Measurements from ENCODE around the gene FAM107A. TPM values are rescaled to one million over a fixed set of nuclear protein-coding genes. Genes with fewer than 3 reads are reported as not detected.
A peak's percentile ranks its signal among the peaks of the same experiment; 100 is the strongest.

FAM107A gene
- total RNA-seq, 1 experiment from 2014 or later, result not detected

- peak overlapping the region; percentile 48 for H3K9ac ChIP-seq (ENCODE audit: low read length)
- peak overlapping the region; percentile 65 to 68 for H3K4me3 ChIP-seq (replicated peaks in 1 of 2; ENCODE audit: low read depth in 1 of 2, low read length in 2 of 2)
- ChIA-PET CTCF (interaction anchor here (1.2 to 1.3 kb wide), 2 partner anchors 12 to 46 kb away, joined by 5 to 15 read pairs; no protein-coding TSS in a partner anchor), POLR2A (no interaction called here), RAD21 (ENCODE audit: low non-redundant PET in 1 of 2, low total read pairs in 2 of 2, uncharacterized antibody in 2 of 2, unreplicated experiment in 2 of 2) (interaction anchor here in 1 of 2 experiments (1.1 kb wide), 1 partner anchor 45 kb away, joined by 6 read pairs; no protein-coding TSS in a partner anchor)
- no peaks in the 10 kb centered on the region for H3K9me2 ChIP-seq (ENCODE audit: insufficient read depth)
- peak overlapping the region; percentile 90 for H2AFZ ChIP-seq (ENCODE audit: low read depth, low read length, poor library complexity, severe bottlenecking)
- no peak for DNase-seq (ENCODE audit: low read depth, low spot score)
- H3K27ac ChIP-seq (ENCODE audit: low read depth, low read length), result 0 out of 2 replicates have a peak overlapping the region, but pooled peaks have one; percentile 23
- intact Hi-C loops (cut with micrococcal nuclease), result no loop called here
- no peak for TF ChIP-seq ATF3 (IDR thresholded peaks at IDR 0.05)
- no peak for TF ChIP-seq EZH2phosphoT487 (IDR thresholded peaks at IDR 0.05; ENCODE audit: borderline replicate concordance)
- TF ChIP-seq MAX (IDR thresholded peaks at IDR 0.05), result no peak
- no peak for TF ChIP-seq ELF1 (IDR thresholded peaks at IDR 0.05; ENCODE audit: borderline replicate concordance, low read depth)
- no peak for TF ChIP-seq CEBPB (IDR thresholded peaks at IDR 0.05; ENCODE audit: low read depth)
- TF ChIP-seq JUND (IDR thresholded peaks at IDR 0.05), result no peak
- no peak for TF ChIP-seq CBX3 (IDR thresholded peaks at IDR 0.05; ENCODE audit: low read depth)
- TF ChIP-seq SIN3A (IDR thresholded peaks at IDR 0.05; ENCODE audit: low read depth), result no peak
- TF ChIP-seq POLR2AphosphoS5 (IDR thresholded peaks at IDR 0.05; ENCODE audit: low read depth, low read length), result no peak
- no peak for TF ChIP-seq RAD21 (IDR thresholded peaks at IDR 0.05; ENCODE audit: low read depth)
- TF ChIP-seq REST (IDR thresholded peaks at IDR 0.05; ENCODE audit: low read depth), result no peak
- TF ChIP-seq EZH2 (IDR thresholded peaks at IDR 0.05), result no peak
- no peak for TF ChIP-seq EGR1 (IDR thresholded peaks at IDR 0.05; ENCODE audit: low read depth)
- no peak for TF ChIP-seq YY1 (IDR thresholded peaks at IDR 0.05; ENCODE audit: extremely low read depth, insufficient replicate concordance, low read depth, low read length)
- TF ChIP-seq ZNF274 (IDR thresholded peaks at IDR 0.05; ENCODE audit: low read depth, low read length), result no peak
- no peak for TF ChIP-seq POLR2A (IDR thresholded peaks at IDR 0.05; ENCODE audit: borderline replicate concordance, extremely low read depth, insufficient read depth, insufficient read length)
- no peak for TF ChIP-seq SRF (IDR thresholded peaks at IDR 0.05; ENCODE audit: low read depth)
- TF ChIP-seq ZBTB33 (IDR thresholded peaks at IDR 0.05; ENCODE audit: extremely low read depth, insufficient replicate concordance, low read length), result no peak
- no peaks in the 10 kb centered on the region for H3K36me3 ChIP-seq (ENCODE audit: control insufficient read depth in 1 of 2, insufficient read depth in 2 of 2, low read length in 2 of 2)
- no peaks in the 10 kb centered on the region for H4K20me1 ChIP-seq (ENCODE audit: insufficient read depth)
- H3K4me2 ChIP-seq (ENCODE audit: low read length), result peak overlapping the region; percentile 84
- peak; percentile 20; the same call in 1 of the 2 replicates for ATAC-seq
- no peaks in the 10 kb centered on the region for H3K79me2 ChIP-seq (ENCODE audit: insufficient read depth, low read length)
- no peaks in the 10 kb centered on the region for H3K9me3 ChIP-seq (ENCODE audit: control insufficient read depth in 1 of 2, insufficient read depth in 1 of 2, low read depth in 1 of 2, low read length in 2 of 2)
- no peaks in the 10 kb centered on the region for H3K27me3 ChIP-seq (ENCODE audit: insufficient read depth, low read length)
- peaks cover 4 to 19% of the 10 kb centered on the region in 2 experiments; a peak in 3 of 4 replicates for H3K4me1 ChIP-seq (ENCODE audit: control insufficient read depth in 1 of 2, insufficient read depth in 2 of 2, low read length in 2 of 2)
- BruUV-seq (replicated peaks), result no TSS peak
These were observed 7.5 kb upstream of the FAM107A start for GRCh38 chr3:58584690-58585004.
